IMR-90 (cell line): ENCODE data around the gene ARPC5L. TPM values are rescaled to one million over a fixed set of nuclear protein-coding genes. Genes with fewer than 3 reads are reported as not detected.

ENCODE experiments used
- ATAC-seq: fragments of 200-7000 bp; cut with Tn5 transposase; 2 replicates; pipeline ENCODE4 v1.9.1; 2020; ENCODE audit warnings: low read depth, mild to moderate bottlenecking, moderate library complexity
- BruUV-seq: library from RNA; stranded (reverse); fragments of 400-500 nt; replicated peaks from 2 replicates; lab custom pipeline; 2021; lab: Mats Ljungman, UMichigan
- CTCF ChIA-PET: fragments of 300-600 bp; formaldehyde crosslinking; extraction: SDS; loops from one replicate; lab custom pipeline; 2021; ENCODE audit warnings: antibody characterized with exemption; lab: Yijun Ruan, JAX
- POLR2A ChIA-PET: fragments of 300-600 bp; sonication (Branson Sonifier 250); formaldehyde crosslinking; loops from one replicate; lab custom pipeline; 2022; ENCODE audit warnings: antibody characterized with exemption; ENCODE audit not compliant: unreplicated experiment; lab: Charles Lee
- DNase-seq: peaks from one replicate; pipeline ENCODE4 v3.0.0; 2013
- H2AFZ ChIP-seq: replicated peaks from 2 replicates; pipeline ENCODE3; 2013; ENCODE audit warnings: low read length, mild to moderate bottlenecking; ENCODE audit not compliant: poor library complexity
- H2AK5ac ChIP-seq: 2 replicates; pipeline ENCODE4 v1.6.1; 2013; ENCODE audit warnings: low read depth, low read length, inconsistent platforms
- H2AK9ac ChIP-seq: replicated peaks from 2 replicates; pipeline ENCODE3; 2013; ENCODE audit warnings: mild to moderate bottlenecking, low read depth, low read length, moderate library complexity; ENCODE audit not compliant: poor library complexity
- H2BK120ac ChIP-seq: 2 replicates; pipeline ENCODE4 v1.6.1; 2013; ENCODE audit warnings: low read depth, low read length, inconsistent platforms
- H2BK15ac ChIP-seq: 3 replicates; pipeline ENCODE4 v1.6.1; 2013; ENCODE audit warnings: low read depth, low read length, inconsistent platforms
- H2BK20ac ChIP-seq: 2 replicates; pipeline ENCODE4 v1.6.1; 2013; ENCODE audit warnings: low read depth, mild to moderate bottlenecking, inconsistent platforms, low read length, moderate library complexity
- H2BK5ac ChIP-seq: 2 replicates; pipeline ENCODE4 v1.6.1; 2013; ENCODE audit warnings: mild to moderate bottlenecking, low read depth, low read length, inconsistent platforms; ENCODE audit not compliant: poor library complexity, severe bottlenecking
- H3K14ac ChIP-seq: replicated peaks from 2 replicates; pipeline ENCODE4 v1.6.1; 2013; ENCODE audit warnings: low read depth, low read length, inconsistent platforms
- H3K18ac ChIP-seq: 2 replicates; pipeline ENCODE4 v1.6.1; 2013; ENCODE audit warnings: low read depth, low read length, control low read depth
- H3K23ac ChIP-seq: 2 replicates; pipeline ENCODE4 v1.6.1; 2013; ENCODE audit warnings: low read depth, low read length, inconsistent platforms
- H3K27ac ChIP-seq: 2 replicates; pipeline ENCODE4 v1.5.1; 2013; ENCODE audit warnings: mild to moderate bottlenecking, control low read depth, low read length; ENCODE audit not compliant: insufficient read depth
- H3K27me3 ChIP-seq: 2 replicates; pipeline ENCODE4 v1.6.1; 2013; ENCODE audit warnings: low read length; ENCODE audit not compliant: control insufficient read depth, insufficient read depth
- H3K36me3 ChIP-seq: 2 replicates; pipeline ENCODE4 v1.6.1; 2013; ENCODE audit warnings: low read length, mixed read lengths; ENCODE audit not compliant: control insufficient read depth, insufficient read depth
- H3K4ac ChIP-seq: 2 replicates; pipeline ENCODE4 v1.6.1; 2013; ENCODE audit warnings: low read depth, low read length, inconsistent platforms
- H3K4me1 ChIP-seq: 2 replicates; pipeline ENCODE4 v1.6.1; 2013; ENCODE audit warnings: low read length, mixed read lengths; ENCODE audit not compliant: control insufficient read depth, insufficient read depth
- H3K4me2 ChIP-seq: 2 replicates; pipeline ENCODE4 v1.6.1; 2013; ENCODE audit warnings: low read depth, mild to moderate bottlenecking, control low read depth, low read length, moderate library complexity
- H3K4me3 ChIP-seq: 2 replicates; pipeline ENCODE4 v1.5.1; 2013; ENCODE audit warnings: low read depth, mild to moderate bottlenecking, control low read depth, low read length, moderate library complexity; ENCODE audit not compliant: insufficient read depth
- H3K56ac ChIP-seq: 2 replicates; pipeline ENCODE4 v1.6.1; 2013; ENCODE audit warnings: low read length, inconsistent platforms; ENCODE audit not compliant: insufficient read depth; ENCODE audit errors: extremely low read depth
- H3K79me1 ChIP-seq, 2 experiments: 2 replicates each; pipeline ENCODE4 v1.6.1; 2013; ENCODE audit warnings: low read length in 2 of 2, inconsistent platforms in 1 of 2, low read depth in 1 of 2
- H3K9ac ChIP-seq: 2 replicates; pipeline ENCODE4 v1.6.1; 2013; ENCODE audit warnings: low read depth, low read length, control low read depth
- H3K9me1 ChIP-seq: 2 replicates; pipeline ENCODE4 v1.6.1; 2013; ENCODE audit warnings: low read length, inconsistent platforms; ENCODE audit not compliant: insufficient read depth
- H3K9me3 ChIP-seq: 2 replicates; pipeline ENCODE4 v1.6.1; 2013; ENCODE audit warnings: low read length; ENCODE audit not compliant: control insufficient read depth, insufficient read depth
- H4K20me1 ChIP-seq: 2 replicates; pipeline ENCODE4 v1.6.1; 2013; ENCODE audit warnings: low read length, inconsistent platforms; ENCODE audit not compliant: insufficient read depth
- H4K5ac ChIP-seq: 2 replicates; pipeline ENCODE4 v1.6.1; 2013; ENCODE audit warnings: mild to moderate bottlenecking, low read depth, low read length, control low read depth
- H4K8ac ChIP-seq, 2 experiments: 2 replicates each; pipeline ENCODE4 v1.6.1; 2013; ENCODE audit warnings: low read depth in 2 of 2, low read length in 2 of 2, control low read depth in 1 of 2, inconsistent platforms in 1 of 2
- H4K91ac ChIP-seq: 2 replicates; pipeline ENCODE4 v1.6.1; 2013; ENCODE audit warnings: low read depth, low read length, inconsistent platforms; ENCODE audit not compliant: insufficient read depth
- BHLHE40 ChIP-seq: fragments of 150-350 bp; IDR thresholded peaks from 2 replicates; pipeline ENCODE4 v1.6.1; 2016; ENCODE audit warnings: mild to moderate bottlenecking, low read depth, low read length
- CEBPB ChIP-seq: IDR thresholded peaks from 2 replicates; pipeline ENCODE4 v1.6.1; 2012; ENCODE audit warnings: low read depth, low read length, improper control_type of control experiment
- CHD1 ChIP-seq: IDR thresholded peaks from 2 replicates; pipeline ENCODE4 v1.6.1; 2012; ENCODE audit warnings: low read depth, low read length, improper control_type of control experiment
- CTCF ChIP-seq: conservative IDR thresholded peaks from 2 replicates; pipeline ENCODE4 v1.5.1; 2012; ENCODE audit warnings: mild to moderate bottlenecking, low read depth, low read length, improper control_type of control experiment
- ELK1 ChIP-seq: fragments of 150-350 bp; IDR thresholded peaks from 2 replicates; pipeline ENCODE4 v1.6.1; 2016; ENCODE audit warnings: low read depth, mild to moderate bottlenecking, low read length, moderate library complexity, borderline replicate concordance
- FOS ChIP-seq: fragments of 150-350 bp; IDR thresholded peaks from 2 replicates; pipeline ENCODE4 v1.6.1; 2016; ENCODE audit warnings: low read depth, low read length
- MAFK ChIP-seq: IDR thresholded peaks from 2 replicates; pipeline ENCODE4 v1.6.1; 2012; ENCODE audit warnings: low read depth, low read length, improper control_type of control experiment
- MAZ ChIP-seq: IDR thresholded peaks from 2 replicates; pipeline ENCODE4 v1.6.1; 2012; ENCODE audit warnings: low read depth, mild to moderate bottlenecking, low read length, improper control_type of control experiment, moderate library complexity, borderline replicate concordance
- MXI1 ChIP-seq: IDR thresholded peaks from 2 replicates; pipeline ENCODE4 v1.6.1; 2012; ENCODE audit warnings: low read depth, mild to moderate bottlenecking, low read length, moderate library complexity, borderline replicate concordance
- NFE2L2 ChIP-seq: fragments of 150-350 bp; IDR thresholded peaks from 2 replicates; pipeline ENCODE4 v1.6.1; 2016; ENCODE audit warnings: low read depth, mild to moderate bottlenecking, low read length
- POLR2A ChIP-seq: IDR thresholded peaks from 2 replicates; pipeline ENCODE4 v1.6.1; 2012; ENCODE audit warnings: mild to moderate bottlenecking, low read depth, low read length
- RAD21 ChIP-seq: IDR thresholded peaks from 2 replicates; pipeline ENCODE4 v1.6.1; 2012; ENCODE audit warnings: low read length, improper control_type of control experiment
- RCOR1 ChIP-seq: IDR thresholded peaks from 2 replicates; pipeline ENCODE4 v1.6.1; 2012; ENCODE audit warnings: mild to moderate bottlenecking, low read length, improper control_type of control experiment; ENCODE audit not compliant: insufficient replicate concordance
- RFX5 ChIP-seq: IDR thresholded peaks from 2 replicates; pipeline ENCODE4 v1.8.0; 2012; ENCODE audit warnings: low read depth, mild to moderate bottlenecking, low read length, moderate library complexity
- SMC3 ChIP-seq: fragments of 150-350 bp; IDR thresholded peaks from 2 replicates; pipeline ENCODE4 v1.6.1; 2016; ENCODE audit warnings: low read depth, mild to moderate bottlenecking, antibody characterized with exemption, low read length, moderate library complexity
- USF2 ChIP-seq: fragments of 150-350 bp; IDR thresholded peaks from 2 replicates; pipeline ENCODE4 v1.6.1; 2017; ENCODE audit warnings: mild to moderate bottlenecking, antibody characterized with exemption, low read length, low read depth
- dilution Hi-C: fragments of 300-500 bp; cut with HindIII; formaldehyde crosslinking; loops from one replicate; pipeline ENCODE4 v1.14.3; 2018; ENCODE audit warnings: low sequenced_read_pairs; ENCODE audit not compliant: unreplicated experiment
- in situ Hi-C: fragments of 300-500 bp; cut with MboI; formaldehyde crosslinking; loops from 3 replicates; pipeline ENCODE4 v1.14.3; 2019; ENCODE audit warnings: low sequenced_read_pairs, inconsistent platforms, mixed read lengths
- intact Hi-C: fragments of 100-400 bp; cut with micrococcal nuclease; formaldehyde crosslinking; loops from 2 replicates; pipeline ENCODE4 v1.10.0; 2022
- polyA plus RNA-seq, 3 experiments: library from polyadenylated mRNA; depleted of rRNA; stranded (reverse); fragments of >200 nt; gene quantifications; 2 replicates each; pipeline ENCODE4 v1.2.3, GENCODE V29; 2012; ENCODE audit warnings: low replicate concordance in 1 of 3
- total RNA-seq: library from RNA; depleted of rRNA; stranded (reverse); fragments of >200 nt; gene quantifications from 2 replicates; pipeline ENCODE4 v1.2.3, GENCODE V29; 2012

The ARPC5L gene
- total and polyA plus RNA-seq, 2 of the 4 experiments (the other 2 are of a cell fraction): 11.1 to 53.8 TPM

- H2BK5ac ChIP-seq: no peak overlapping the region
- no peak overlapping the region for H3K18ac ChIP-seq
- no peak overlapping the region for H2AK5ac ChIP-seq
- peaks cover 4 to 7% of the 10 kb centered on the region in 2 experiments; a peak in 3 of 4 replicates for H3K79me1 ChIP-seq
- dilution Hi-C loops: no loop called here
- H2BK20ac ChIP-seq: no peak overlapping the region
- no peak overlapping the region for H2BK15ac ChIP-seq
- BruUV-seq: no TSS peak
- peaks cover 36% of the 10 kb centered on the region for H3K36me3 ChIP-seq
- POLR2A ChIA-PET: no interaction called here
- H3K4me1 ChIP-seq: 0 out of 2 replicates have a peak, but pooled peaks cover 2% of the 10 kb centered on the region
- no peak overlapping the region for H2AFZ ChIP-seq
- H3K56ac ChIP-seq: no peak overlapping the region
- H3K9me1 ChIP-seq: no peaks in the 10 kb centered on the region
- H3K4ac ChIP-seq: no peak overlapping the region
- H4K8ac ChIP-seq: no peak overlapping the region; a peak in 1 of 4 replicates
- H4K91ac ChIP-seq: no peak overlapping the region
- H2AK9ac ChIP-seq: no peak overlapping the region
- intact Hi-C loops: loop anchor here (1.0 kb wide), 1 partner anchor 120 kb away; no protein-coding TSS in a partner anchor
- H4K20me1 ChIP-seq: no peaks in the 10 kb centered on the region; the same call in 1 of the 2 replicates
- DNase-seq (peak; percentile 55), ATAC-seq (peak; percentile 90)
- no peaks in the 10 kb centered on the region for H3K27me3 ChIP-seq
- TF ChIP-seq CTCF (peak; percentile 62), CEBPB (peak; percentile 20; the same call in 1 of the 2 replicates), SMC3 (peak; percentile 38; the same call in 1 of the 2 replicates), POLR2A (no peak), CHD1 (no peak), MAZ (no peak), RFX5 (no peak), BHLHE40 (peak; percentile 40; the same call in 1 of the 2 replicates), RCOR1 (no peak), MXI1 (no peak), ELK1 (no peak), RAD21 (peak; percentile 61), NFE2L2 (no peak), USF2 (no peak), MAFK (no peak), FOS (no peak)
- H3K27ac ChIP-seq: no peak overlapping the region
- H3K9me3 ChIP-seq: no peaks in the 10 kb centered on the region
- no peak overlapping the region for H3K4me2 ChIP-seq
- H3K9ac ChIP-seq: no peak overlapping the region
- no peak overlapping the region for H3K14ac ChIP-seq
- CTCF ChIA-PET: interaction anchor here (1.5 to 1.8 kb wide), 2 partner anchors 16 to 120 kb away, joined by 5 to 7 read pairs; no protein-coding TSS in a partner anchor
- in situ Hi-C loops: no loop called here
- H3K23ac ChIP-seq: no peak overlapping the region
- H2BK120ac ChIP-seq: no peak overlapping the region
- no peak overlapping the region for H4K5ac ChIP-seq
- H3K4me3 ChIP-seq: no peak overlapping the region
These were observed 32.8 kb downstream of the ARPC5L start for GRCh38 chr9:124894741-124895170.
